ENCODE data around the gene DNAJB9. TPM values are rescaled to one million over a fixed set of nuclear protein-coding genes. Genes with fewer than 3 reads are reported as not detected.

DNAJB9 gene
- total and polyA plus RNA-seq, 2 experiments from 2014 or later = 33.8 to 39.3 TPM

- no peak for DNase-seq
- no peak overlapping the region for H3K4me3 ChIP-seq
- H3K9ac ChIP-seq = no peak overlapping the region
- H3K4me2 ChIP-seq (ENCODE audit: unreplicated experiment) = no peak overlapping the region
- TF ChIP-seq EZH2 (IDR thresholded peaks at IDR 0.05; ENCODE audit: insufficient read depth, poor library complexity, severe bottlenecking) (no peak), EZH2phosphoT487 (IDR thresholded peaks at IDR 0.05; ENCODE audit: insufficient read depth, low read depth) (no peak)
- H3K27me3 ChIP-seq (replicated peaks; ENCODE audit: insufficient read depth) = peaks cover 3% of the 10 kb centered on the region; the same call in 1 of the 2 replicates
- H4K20me1 ChIP-seq (ENCODE audit: insufficient read depth) = no peaks in the 10 kb centered on the region
- H3K79me2 ChIP-seq (ENCODE audit: insufficient read depth) = no peaks in the 10 kb centered on the region
- no peaks in the 10 kb centered on the region for H3K36me3 ChIP-seq (ENCODE audit: low read depth)
- no peaks in the 10 kb centered on the region for H3F3A ChIP-seq (ENCODE audit: insufficient read depth)
- no peak overlapping the region for H2AFZ ChIP-seq
- 60 to 62% methylated on average over 11 of the region's 11 CpGs for WGBS, 2 experiments (ENCODE audit: low coverage in 1 of 2, low lambda C conversion rate in 2 of 2, missing lambda C conversion rate in 2 of 2)
- H3K9me3 ChIP-seq (ENCODE audit: low read depth) = no peaks in the 10 kb centered on the region
- no peaks in the 10 kb centered on the region for H3K4me1 ChIP-seq (ENCODE audit: insufficient read depth)
- in situ Hi-C loops (cut with MboI) = no loop called here
- H3K27ac ChIP-seq = no peak overlapping the region
- no peaks in the 10 kb centered on the region for H3K9me2 ChIP-seq (ENCODE audit: insufficient read depth)
Observed at GRCh38 chr7:108604307-108605077, 34.8 kb downstream of the DNAJB9 start.

GRCh38 chr7:108605559-108606201, 36.0 kb downstream of the DNAJB9 start:
- peak; percentile 8 for DNase-seq

DNA sequence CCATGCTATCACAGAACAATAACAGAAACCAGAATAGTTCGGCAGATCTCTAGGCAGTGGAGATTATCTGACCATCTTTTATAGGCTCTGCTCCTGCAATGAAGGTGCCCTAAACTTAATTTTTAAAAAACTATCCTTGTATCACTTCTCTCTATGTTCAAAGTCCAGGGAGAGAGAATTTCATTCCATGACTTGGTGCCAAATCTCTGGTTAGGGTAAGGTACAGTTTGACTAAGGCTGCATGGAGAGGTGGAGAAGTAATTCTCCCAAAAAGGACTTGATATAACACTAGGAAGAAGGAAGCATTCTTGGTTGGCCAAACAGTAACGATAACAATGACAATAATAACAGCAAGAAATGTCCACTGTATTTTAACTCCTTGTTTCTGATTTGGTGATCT, 40.0 kb downstream of the DNAJB9 start:
- Histone ChIP-seq H4K20me1 (ENCODE audit: insufficient read depth) (no peaks in the 10 kb centered on the region), H3K9ac (no peak overlapping the region), H2AFZ (no peak overlapping the region), H3F3A (ENCODE audit: insufficient read depth) (no peaks in the 10 kb centered on the region), H3K79me2 (ENCODE audit: insufficient read depth) (no peaks in the 10 kb centered on the region), H3K9me3 (ENCODE audit: low read depth) (no peaks in the 10 kb centered on the region), H3K4me1 (ENCODE audit: insufficient read depth) (no peaks in the 10 kb centered on the region), H3K27me3 (replicated peaks; ENCODE audit: insufficient read depth) (no peaks in the 10 kb centered on the region; the same call in 1 of the 2 replicates), H3K4me2 (ENCODE audit: unreplicated experiment) (no peak overlapping the region), H3K9me2 (ENCODE audit: insufficient read depth) (no peaks in the 10 kb centered on the region), H3K27ac (no peak overlapping the region), H3K36me3 (ENCODE audit: low read depth) (no peaks in the 10 kb centered on the region), H3K4me3 (no peak overlapping the region)
- no peak for DNase-seq
- 46 to 56% methylated on average over 2 of the region's 2 CpGs for WGBS, 2 experiments (ENCODE audit: low coverage in 1 of 2, low lambda C conversion rate in 2 of 2, missing lambda C conversion rate in 2 of 2)
- no peak for TF ChIP-seq EZH2phosphoT487 (IDR thresholded peaks at IDR 0.05; ENCODE audit: insufficient read depth, low read depth)
- TF ChIP-seq EZH2 (IDR thresholded peaks at IDR 0.05; ENCODE audit: insufficient read depth, poor library complexity, severe bottlenecking) = no peak
- in situ Hi-C loops (cut with MboI) = no loop called here

More at GRCh38 chr7:108605559-108606201, 36.0 kb downstream of the DNAJB9 start:
- Histone ChIP-seq H2AFZ (no peak overlapping the region), H3K9ac (no peak overlapping the region), H3K9me2 (ENCODE audit: insufficient read depth) (no peaks in the 10 kb centered on the region), H3K9me3 (ENCODE audit: low read depth) (no peaks in the 10 kb centered on the region), H3K4me2 (ENCODE audit: unreplicated experiment) (no peak overlapping the region), H3K27ac (no peak overlapping the region), H3K79me2 (ENCODE audit: insufficient read depth) (no peaks in the 10 kb centered on the region), H4K20me1 (ENCODE audit: insufficient read depth) (no peaks in the 10 kb centered on the region), H3K4me3 (no peak overlapping the region), H3K27me3 (replicated peaks; ENCODE audit: insufficient read depth) (no peaks in the 10 kb centered on the region; the same call in 1 of the 2 replicates), H3F3A (ENCODE audit: insufficient read depth) (no peaks in the 10 kb centered on the region), H3K36me3 (ENCODE audit: low read depth) (no peaks in the 10 kb centered on the region), H3K4me1 (ENCODE audit: insufficient read depth) (no peaks in the 10 kb centered on the region)
- 2 to 3% methylated on average over 7 of the region's 7 CpGs for WGBS, 2 experiments (ENCODE audit: low coverage in 1 of 2, low lambda C conversion rate in 2 of 2, missing lambda C conversion rate in 2 of 2)
- no peak for TF ChIP-seq EZH2 (IDR thresholded peaks at IDR 0.05; ENCODE audit: insufficient read depth, poor library complexity, severe bottlenecking)
- no peak for TF ChIP-seq EZH2phosphoT487 (IDR thresholded peaks at IDR 0.05; ENCODE audit: insufficient read depth, low read depth)
- in situ Hi-C loops (cut with MboI) = no loop called here

- Histone ChIP-seq H3F3A (ENCODE audit: insufficient read depth) (no peaks in the 10 kb centered on the region), H3K27me3 (replicated peaks; ENCODE audit: insufficient read depth) (no peaks in the 10 kb centered on the region; the same call in 1 of the 2 replicates), H3K4me1 (ENCODE audit: insufficient read depth) (no peaks in the 10 kb centered on the region), H2AFZ (no peak overlapping the region), H4K20me1 (ENCODE audit: insufficient read depth) (no peaks in the 10 kb centered on the region), H3K79me2 (ENCODE audit: insufficient read depth) (no peaks in the 10 kb centered on the region), H3K9me3 (ENCODE audit: low read depth) (no peaks in the 10 kb centered on the region), H3K36me3 (ENCODE audit: low read depth) (no peaks in the 10 kb centered on the region), H3K4me3 (no peak overlapping the region), H3K9ac (no peak overlapping the region), H3K9me2 (ENCODE audit: insufficient read depth) (no peaks in the 10 kb centered on the region), H3K4me2 (ENCODE audit: unreplicated experiment) (no peak overlapping the region), H3K27ac (no peak overlapping the region)
- in situ Hi-C loops (cut with MboI) = no loop called here
- TF ChIP-seq EZH2 (IDR thresholded peaks at IDR 0.05; ENCODE audit: insufficient read depth, poor library complexity, severe bottlenecking) = no peak
- no peak for TF ChIP-seq EZH2phosphoT487 (IDR thresholded peaks at IDR 0.05; ENCODE audit: insufficient read depth, low read depth)
- no peak for DNase-seq
- WGBS, 2 experiments (ENCODE audit: low coverage in 1 of 2, low lambda C conversion rate in 2 of 2, missing lambda C conversion rate in 2 of 2) = 40 to 45% methylated on average over 4 of the region's 4 CpGs
Observed at GRCh38 chr7:108611268-108611667, 41.6 kb downstream of the DNAJB9 start.

Measured in GM23248 (cell line).